HEK293 (cell line): ENCODE measurements around the gene SLCO1B3.

ENCODE experiments used
- CTCF ChIP-seq: fragments of 450-650 bp; formaldehyde crosslinking; IDR thresholded peaks from 2 replicates; pipeline ENCODE4 v1.5.1; 2016; ENCODE audit warnings: missing biosample characterization, missing genetic modification characterization
- HOXC10 ChIP-seq: sonication (generic); formaldehyde crosslinking; IDR thresholded peaks from 2 replicates; pipeline ENCODE4 v1.8.1; 2023; ENCODE audit warnings: mild to moderate bottlenecking, missing genetic modification reagents
- TRIM28 ChIP-seq: IDR thresholded peaks from 2 replicates; pipeline ENCODE4 v1.6.1; 2011; ENCODE audit warnings: low read length, control low read depth, borderline replicate concordance
- ZBTB10 ChIP-seq: fragments of 450-650 bp; formaldehyde crosslinking; IDR thresholded peaks from 2 replicates; pipeline ENCODE4 v1.5.1; 2016; ENCODE audit warnings: missing biosample characterization, missing genetic modification characterization
- ZBTB26 ChIP-seq: fragments of 450-650 bp; formaldehyde crosslinking; optimal IDR thresholded peaks from 2 replicates; pipeline ENCODE3; 2016; ENCODE audit warnings: missing biosample characterization, mild to moderate bottlenecking, missing genetic modification characterization
- ZBTB44 ChIP-seq: fragments of 450-650 bp; IDR thresholded peaks from 2 replicates; pipeline ENCODE4 v1.5.1; 2018; ENCODE audit warnings: missing biosample characterization, mild to moderate bottlenecking, missing genetic modification characterization
- ZFP37 ChIP-seq: fragments of 450-650 bp; formaldehyde crosslinking; IDR thresholded peaks from 2 replicates; pipeline ENCODE4 v1.5.1; 2016; ENCODE audit warnings: missing biosample characterization, missing genetic modification characterization
- ZNF121 ChIP-seq: fragments of 450-650 bp; formaldehyde crosslinking; IDR thresholded peaks from 2 replicates; pipeline ENCODE4 v1.5.1; 2016; ENCODE audit warnings: missing biosample characterization, missing genetic modification characterization
- ZNF24 ChIP-seq: fragments of 450-650 bp; formaldehyde crosslinking; IDR thresholded peaks from 2 replicates; pipeline ENCODE4 v1.5.1; 2016; ENCODE audit warnings: missing biosample characterization, missing genetic modification characterization
- ZNF266 ChIP-seq: fragments of 450-650 bp; formaldehyde crosslinking; IDR thresholded peaks from 2 replicates; pipeline ENCODE4 v1.5.1; 2016; ENCODE audit warnings: missing biosample characterization, missing genetic modification characterization, low read depth
- ZNF785 ChIP-seq: fragments of 450-650 bp; formaldehyde crosslinking; IDR thresholded peaks from 2 replicates; pipeline ENCODE4 v1.5.1; 2016; ENCODE audit warnings: missing biosample characterization, missing genetic modification characterization
- ZSCAN30 ChIP-seq: fragments of 450-650 bp; IDR thresholded peaks from 2 replicates; pipeline ENCODE4 v1.5.1; 2018; ENCODE audit warnings: missing biosample characterization, mild to moderate bottlenecking, missing genetic modification characterization, moderate library complexity

- TF ChIP-seq CTCF (tag by site-specific recombination) (no peak), ZBTB10 (no peak), ZSCAN30 (tag by site-specific recombination) (no peak), ZFP37 (tag by site-specific recombination) (no peak), ZNF785 (tag by site-specific recombination) (no peak), ZBTB26 (no peak), ZNF121 (tag by site-specific recombination) (no peak), HOXC10 (CRISPR knock-in tag) (no peak), ZBTB44 (tag by site-specific recombination) (no peak), ZNF266 (no peak), ZNF24 (tag by site-specific recombination) (no peak), TRIM28 (no peak)
Measured at GRCh38 chr12:20963303-20963702, 152.8 kb downstream of the SLCO1B3 start.
